HG02798 (cell line): ENCODE data around the gene CAMTA1.

Source experiments
- ATAC-seq: cut with Tn5 transposase; IDR thresholded peaks from one replicate; pipeline ENCODE4 v1.9.1; 2021; ENCODE audit warnings: mild to moderate bottlenecking; ENCODE audit not compliant: unreplicated experiment, poor library complexity

Gene CAMTA1

GRCh38 chr1:7670334-7671145 is 885.3 kb downstream of the CAMTA1 start:
- no peak for ATAC-seq

- ATAC-seq = no peak
Measured at GRCh38 chr1:7671146-7671465, 885.9 kb downstream of the CAMTA1 start.

- no peak for ATAC-seq
Measured at GRCh38 chr1:7671676-7672075, 886.4 kb downstream of the CAMTA1 start.

GRCh38 chr1:7672864-7673263 is 887.6 kb downstream of the CAMTA1 start:
- ATAC-seq = no peak

GRCh38 chr1:7674972-7675371 is 889.7 kb downstream of the CAMTA1 start:
- ATAC-seq = no peak

GRCh38 chr1:7675431-7676273 is 890.4 kb downstream of the CAMTA1 start:
- ATAC-seq = no peak

- ATAC-seq = no peak
Measured at GRCh38 chr1:7676274-7676945, 891.2 kb downstream of the CAMTA1 start.

GRCh38 chr1:7677111-7677510 is 891.9 kb downstream of the CAMTA1 start:
- ATAC-seq = no peak

GRCh38 chr1:7677815-7678214 is 892.6 kb downstream of the CAMTA1 start:
- ATAC-seq = no peak

- no peak for ATAC-seq
Measured at GRCh38 chr1:7678491-7679158, 893.4 kb downstream of the CAMTA1 start.

GRCh38 chr1:7679159-7679872 is 894.1 kb downstream of the CAMTA1 start:
- no peak for ATAC-seq

GRCh38 chr1:7679873-7680206 is 894.6 kb downstream of the CAMTA1 start:
- ATAC-seq = no peak

GRCh38 chr1:7680207-7680954 is 895.1 kb downstream of the CAMTA1 start:
- ATAC-seq = no peak

GRCh38 chr1:7680955-7681268 is 895.7 kb downstream of the CAMTA1 start:
- no peak for ATAC-seq

GRCh38 chr1:7681401-7681800 is 896.1 kb downstream of the CAMTA1 start:
- no peak for ATAC-seq

GRCh38 chr1:7683521-7683920 is 898.3 kb downstream of the CAMTA1 start:
- ATAC-seq = no peak

- no peak for ATAC-seq
Measured at GRCh38 chr1:7684132-7684531, 898.9 kb downstream of the CAMTA1 start.

- no peak for ATAC-seq
Measured at GRCh38 chr1:7684861-7685635, 899.8 kb downstream of the CAMTA1 start.
